IMR-90 (cell line): ENCODE measurements around the gene CRISPLD2. TPM values are rescaled to one million over a fixed set of nuclear protein-coding genes. Genes with fewer than 3 reads are reported as not detected.

Experiments used
- ATAC-seq: fragments of 200-7000 bp; cut with Tn5 transposase; 2 replicates; pipeline ENCODE4 v1.9.1; 2020; ENCODE audit warnings: low read depth, mild to moderate bottlenecking, moderate library complexity
- Bru-seq: library from RNA; stranded (reverse); fragments of 400-500 nt; gene quantifications from one replicate; lab custom pipeline; 2021; lab: Mats Ljungman, UMichigan
- BruChase-seq, 2 experiments: library from RNA; stranded (reverse); fragments of 400-500 nt; gene quantifications; one replicate each; lab custom pipeline; 2021; lab: Mats Ljungman, UMichigan
- BruUV-seq: library from RNA; stranded (reverse); fragments of 400-500 nt; replicated peaks from 2 replicates; lab custom pipeline; 2021; lab: Mats Ljungman, UMichigan
- CTCF ChIA-PET: fragments of 300-600 bp; formaldehyde crosslinking; extraction: SDS; loops from one replicate; lab custom pipeline; 2021; ENCODE audit warnings: antibody characterized with exemption; lab: Yijun Ruan, JAX
- POLR2A ChIA-PET: fragments of 300-600 bp; sonication (Branson Sonifier 250); formaldehyde crosslinking; loops from one replicate; lab custom pipeline; 2022; ENCODE audit warnings: antibody characterized with exemption; ENCODE audit not compliant: unreplicated experiment; lab: Charles Lee
- DNase-seq: peaks from one replicate; pipeline ENCODE4 v3.0.0; 2013
- H2AFZ ChIP-seq: replicated peaks from 2 replicates; pipeline ENCODE3; 2013; ENCODE audit warnings: low read length, mild to moderate bottlenecking; ENCODE audit not compliant: poor library complexity
- H2AK5ac ChIP-seq: 2 replicates; pipeline ENCODE4 v1.6.1; 2013; ENCODE audit warnings: low read depth, low read length, inconsistent platforms
- H2AK9ac ChIP-seq: replicated peaks from 2 replicates; pipeline ENCODE3; 2013; ENCODE audit warnings: mild to moderate bottlenecking, low read depth, low read length, moderate library complexity; ENCODE audit not compliant: poor library complexity
- H2BK120ac ChIP-seq: 2 replicates; pipeline ENCODE4 v1.6.1; 2013; ENCODE audit warnings: low read depth, low read length, inconsistent platforms
- H2BK15ac ChIP-seq: 3 replicates; pipeline ENCODE4 v1.6.1; 2013; ENCODE audit warnings: low read depth, low read length, inconsistent platforms
- H2BK20ac ChIP-seq: 2 replicates; pipeline ENCODE4 v1.6.1; 2013; ENCODE audit warnings: low read depth, mild to moderate bottlenecking, inconsistent platforms, low read length, moderate library complexity
- H2BK5ac ChIP-seq: 2 replicates; pipeline ENCODE4 v1.6.1; 2013; ENCODE audit warnings: mild to moderate bottlenecking, low read depth, low read length, inconsistent platforms; ENCODE audit not compliant: poor library complexity, severe bottlenecking
- H3K14ac ChIP-seq: replicated peaks from 2 replicates; pipeline ENCODE4 v1.6.1; 2013; ENCODE audit warnings: low read depth, low read length, inconsistent platforms
- H3K18ac ChIP-seq: 2 replicates; pipeline ENCODE4 v1.6.1; 2013; ENCODE audit warnings: low read depth, low read length, control low read depth
- H3K23ac ChIP-seq: 2 replicates; pipeline ENCODE4 v1.6.1; 2013; ENCODE audit warnings: low read depth, low read length, inconsistent platforms
- H3K27ac ChIP-seq: 2 replicates; pipeline ENCODE4 v1.5.1; 2013; ENCODE audit warnings: mild to moderate bottlenecking, control low read depth, low read length; ENCODE audit not compliant: insufficient read depth
- H3K27me3 ChIP-seq: 2 replicates; pipeline ENCODE4 v1.6.1; 2013; ENCODE audit warnings: low read length; ENCODE audit not compliant: control insufficient read depth, insufficient read depth
- H3K36me3 ChIP-seq: 2 replicates; pipeline ENCODE4 v1.6.1; 2013; ENCODE audit warnings: low read length, mixed read lengths; ENCODE audit not compliant: control insufficient read depth, insufficient read depth
- H3K4ac ChIP-seq: 2 replicates; pipeline ENCODE4 v1.6.1; 2013; ENCODE audit warnings: low read depth, low read length, inconsistent platforms
- H3K4me1 ChIP-seq: 2 replicates; pipeline ENCODE4 v1.6.1; 2013; ENCODE audit warnings: low read length, mixed read lengths; ENCODE audit not compliant: control insufficient read depth, insufficient read depth
- H3K4me2 ChIP-seq: 2 replicates; pipeline ENCODE4 v1.6.1; 2013; ENCODE audit warnings: low read depth, mild to moderate bottlenecking, control low read depth, low read length, moderate library complexity
- H3K4me3 ChIP-seq: 2 replicates; pipeline ENCODE4 v1.5.1; 2013; ENCODE audit warnings: low read depth, mild to moderate bottlenecking, control low read depth, low read length, moderate library complexity; ENCODE audit not compliant: insufficient read depth
- H3K56ac ChIP-seq: 2 replicates; pipeline ENCODE4 v1.6.1; 2013; ENCODE audit warnings: low read length, inconsistent platforms; ENCODE audit not compliant: insufficient read depth; ENCODE audit errors: extremely low read depth
- H3K79me1 ChIP-seq, 2 experiments: 2 replicates each; pipeline ENCODE4 v1.6.1; 2013; ENCODE audit warnings: low read length in 2 of 2, inconsistent platforms in 1 of 2, low read depth in 1 of 2
- H3K9ac ChIP-seq: 2 replicates; pipeline ENCODE4 v1.6.1; 2013; ENCODE audit warnings: low read depth, low read length, control low read depth
- H3K9me1 ChIP-seq: 2 replicates; pipeline ENCODE4 v1.6.1; 2013; ENCODE audit warnings: low read length, inconsistent platforms; ENCODE audit not compliant: insufficient read depth
- H3K9me3 ChIP-seq: 2 replicates; pipeline ENCODE4 v1.6.1; 2013; ENCODE audit warnings: low read length; ENCODE audit not compliant: control insufficient read depth, insufficient read depth
- H4K20me1 ChIP-seq: 2 replicates; pipeline ENCODE4 v1.6.1; 2013; ENCODE audit warnings: low read length, inconsistent platforms; ENCODE audit not compliant: insufficient read depth
- H4K5ac ChIP-seq: 2 replicates; pipeline ENCODE4 v1.6.1; 2013; ENCODE audit warnings: mild to moderate bottlenecking, low read depth, low read length, control low read depth
- H4K8ac ChIP-seq, 2 experiments: 2 replicates each; pipeline ENCODE4 v1.6.1; 2013; ENCODE audit warnings: low read depth in 2 of 2, low read length in 2 of 2, control low read depth in 1 of 2, inconsistent platforms in 1 of 2
- H4K91ac ChIP-seq: 2 replicates; pipeline ENCODE4 v1.6.1; 2013; ENCODE audit warnings: low read depth, low read length, inconsistent platforms; ENCODE audit not compliant: insufficient read depth
- BHLHE40 ChIP-seq: fragments of 150-350 bp; IDR thresholded peaks from 2 replicates; pipeline ENCODE4 v1.6.1; 2016; ENCODE audit warnings: mild to moderate bottlenecking, low read depth, low read length
- CEBPB ChIP-seq: IDR thresholded peaks from 2 replicates; pipeline ENCODE4 v1.6.1; 2012; ENCODE audit warnings: low read depth, low read length, improper control_type of control experiment
- CHD1 ChIP-seq: IDR thresholded peaks from 2 replicates; pipeline ENCODE4 v1.6.1; 2012; ENCODE audit warnings: low read depth, low read length, improper control_type of control experiment
- CTCF ChIP-seq: conservative IDR thresholded peaks from 2 replicates; pipeline ENCODE4 v1.5.1; 2012; ENCODE audit warnings: mild to moderate bottlenecking, low read depth, low read length, improper control_type of control experiment
- ELK1 ChIP-seq: fragments of 150-350 bp; IDR thresholded peaks from 2 replicates; pipeline ENCODE4 v1.6.1; 2016; ENCODE audit warnings: low read depth, mild to moderate bottlenecking, low read length, moderate library complexity, borderline replicate concordance
- FOS ChIP-seq: fragments of 150-350 bp; IDR thresholded peaks from 2 replicates; pipeline ENCODE4 v1.6.1; 2016; ENCODE audit warnings: low read depth, low read length
- MAFK ChIP-seq: IDR thresholded peaks from 2 replicates; pipeline ENCODE4 v1.6.1; 2012; ENCODE audit warnings: low read depth, low read length, improper control_type of control experiment
- MXI1 ChIP-seq: IDR thresholded peaks from 2 replicates; pipeline ENCODE4 v1.6.1; 2012; ENCODE audit warnings: low read depth, mild to moderate bottlenecking, low read length, moderate library complexity, borderline replicate concordance
- RCOR1 ChIP-seq: IDR thresholded peaks from 2 replicates; pipeline ENCODE4 v1.6.1; 2012; ENCODE audit warnings: mild to moderate bottlenecking, low read length, improper control_type of control experiment; ENCODE audit not compliant: insufficient replicate concordance
- RFX5 ChIP-seq: IDR thresholded peaks from 2 replicates; pipeline ENCODE4 v1.8.0; 2012; ENCODE audit warnings: low read depth, mild to moderate bottlenecking, low read length, moderate library complexity
- USF2 ChIP-seq: fragments of 150-350 bp; IDR thresholded peaks from 2 replicates; pipeline ENCODE4 v1.6.1; 2017; ENCODE audit warnings: mild to moderate bottlenecking, antibody characterized with exemption, low read length, low read depth
- WGBS, 2 experiments: methylation state at CpG; one replicate each; pipeline versions ENCODE4 v1.1.5 to v1.1.7; 2013; ENCODE audit warnings: missing lambda C conversion rate in 2 of 2; ENCODE audit not compliant: insufficient read length in 1 of 2; ENCODE audit errors: extremely low coverage in 2 of 2; 5-methylcytosine and 5-hydroxymethylcytosine counted together
- dilution Hi-C: fragments of 300-500 bp; cut with HindIII; formaldehyde crosslinking; loops from one replicate; pipeline ENCODE4 v1.14.3; 2018; ENCODE audit warnings: low sequenced_read_pairs; ENCODE audit not compliant: unreplicated experiment
- in situ Hi-C: fragments of 300-500 bp; cut with MboI; formaldehyde crosslinking; loops from 3 replicates; pipeline ENCODE4 v1.14.3; 2019; ENCODE audit warnings: low sequenced_read_pairs, inconsistent platforms, mixed read lengths
- intact Hi-C: fragments of 100-400 bp; cut with micrococcal nuclease; formaldehyde crosslinking; loops from 2 replicates; pipeline ENCODE4 v1.10.0; 2022
- long read RNA-seq: library from polyadenylated mRNA; unstranded; transcript quantifications from one replicate; pipeline ENCODE4 v2.0.0, GENCODE V29; 2021; ENCODE audit not compliant: unreplicated experiment
- polyA plus RNA-seq, 3 experiments: library from polyadenylated mRNA; depleted of rRNA; stranded (reverse); fragments of >200 nt; gene quantifications; 2 replicates each; pipeline ENCODE4 v1.2.3, GENCODE V29; 2012; ENCODE audit warnings: low replicate concordance in 1 of 3
- total RNA-seq: library from RNA; depleted of rRNA; stranded (reverse); fragments of >200 nt; gene quantifications from 2 replicates; pipeline ENCODE4 v1.2.3, GENCODE V29; 2012; rRNA removed

CRISPLD2 gene
- total RNA-seq (35.0 and 37.5 TPM in 2 replicates), polyA plus RNA-seq (2012; rRNA removed) (21.3 and 23.1 TPM in 2 replicates), Bru-seq, nascent RNA (percentile 85 among the genes with signal in this experiment), BruChase-seq, experiment 1, labeled RNA remaining after a 6-hour chase (percentile 80 among the genes with signal in this experiment), BruChase-seq, experiment 2, labeled RNA remaining after a 2-hour chase (percentile 69 among the genes with signal in this experiment)
- polyA plus RNA-seq (2012; cell fraction: cytosol; rRNA removed) = 17.6 and 30.1 TPM in 2 replicates
- polyA plus RNA-seq (2012; cell fraction: nucleus; rRNA removed; ENCODE audit: low replicate concordance) = 26.7 and 30.7 TPM in 2 replicates
- long read RNA-seq, full-length matches to known transcripts = 2 of 37 reads
- long read RNA-seq, partial matches to known transcripts = 34 of 37 reads
- long read RNA-seq, other reads (novel, unspliced or antisense) = 1 of 37 reads

- Histone ChIP-seq H3K9me1 (peaks cover 15% of the 10 kb centered on the region), H3K27ac (no peak within 1 kb of the TSS; the same call in 1 of the 2 replicates), H3K4me3 (peak within 1 kb of the TSS; percentile 52), H2AFZ (peak within 1 kb of the TSS; percentile 92), H4K5ac (no peak within 1 kb of the TSS), H3K18ac (0 out of 2 replicates have a peak within 1 kb of the TSS, but pooled peaks have one; percentile 2), H3K4ac (peak within 1 kb of the TSS; percentile 51), H2BK5ac (no peak within 1 kb of the TSS), H4K20me1 (peaks cover 30% of the 10 kb centered on the region), H3K4me2 (peak within 1 kb of the TSS; percentile 75), H4K8ac (peak within 1 kb of the TSS in 1 of 2 experiments; percentile 37; a peak in 2 of 4 replicates), H2BK20ac (0 out of 2 replicates have a peak within 1 kb of the TSS, but pooled peaks have one; percentile 0), H3K36me3 (peaks cover 3% of the 10 kb centered on the region; the same call in 1 of the 2 replicates), H3K9ac (peak within 1 kb of the TSS; percentile 61), H3K9me3 (no peaks in the 10 kb centered on the region), H3K23ac (peak within 1 kb of the TSS; percentile 72), H3K79me1 (peaks cover 29 to 47% of the 10 kb centered on the region in 2 experiments; a peak in 3 of 4 replicates), H2BK15ac (peak within 1 kb of the TSS; percentile 1; the same call in 1 of the 3 replicates), H3K4me1 (peaks cover 25% of the 10 kb centered on the region), H3K56ac (peak within 1 kb of the TSS; percentile 36; the same call in 1 of the 2 replicates), H2BK120ac (peak within 1 kb of the TSS; percentile 45), H2AK9ac (peak within 1 kb of the TSS; percentile 90), H4K91ac (peak within 1 kb of the TSS; percentile 19), H3K14ac (peak within 1 kb of the TSS; percentile 48), H3K27me3 (no peaks in the 10 kb centered on the region), H2AK5ac (peak within 1 kb of the TSS; percentile 92)
- DNase-seq (peak; percentile 84), ATAC-seq (peak; percentile 99)
- POLR2A ChIA-PET = interaction anchor here (0.5 to 1.8 kb wide), 8 partner anchors 9 to 133 kb away, joined by 3 to 14 read pairs (median 3); no protein-coding TSS in a partner anchor
- BruUV-seq = TSS peak; percentile 70
- intact Hi-C loops (loop anchor here (10.0 kb wide), 1 partner anchor 195 kb away; no protein-coding TSS in a partner anchor), in situ Hi-C loops (no loop called here), dilution Hi-C loops (no loop called here)
- CTCF ChIA-PET = no interaction called here
- WGBS, 2 experiments = 5% methylated on average over 34 of the region's 53 CpGs; no CpG with 5 or more reads in 1 of the 2 experiments
- TF ChIP-seq MXI1 = 0 out of 2 replicates have a peak, but pooled peaks have one; percentile 31
- TF ChIP-seq ELK1 = no peak
- TF ChIP-seq CTCF = no peak
- TF ChIP-seq CHD1 = no peak; the same call in 1 of the 2 replicates
- TF ChIP-seq RFX5 = no peak
- TF ChIP-seq CEBPB = no peak
- TF ChIP-seq RCOR1 = no peak
- TF ChIP-seq USF2 = no peak
- TF ChIP-seq BHLHE40 = no peak
- no peak for TF ChIP-seq MAFK
- TF ChIP-seq FOS = no peak
Measured at GRCh38 chr16:84819644-84820304, at the start of gene CRISPLD2. Gene CRISPLD2 (plus strand): TSS chr16:84819985. CDS start chr16:84838496, 18,511 bp downstream.
